H1 (cell line): ENCODE measurements around the gene WFDC1. TPM values are rescaled to one million over a fixed set of nuclear protein-coding genes. Genes with fewer than 3 reads are reported as not detected.

Experiments used
- CTCF ChIA-PET: fragments of 300-600 bp; sonication (Branson Sonifier 250); formaldehyde crosslinking; loops from one replicate; lab custom pipeline; 2021; ENCODE audit not compliant: partially characterized antibody; lab: Charles Lee
- POLR2A ChIA-PET: fragments of 300-600 bp; sonication (Branson Sonifier 250); formaldehyde crosslinking; loops from one replicate; lab custom pipeline; 2021; ENCODE audit warnings: inconsistent platforms; ENCODE audit not compliant: partially characterized antibody; lab: Charles Lee
- DNase-seq, 2 experiments: peaks; one replicate each; pipeline versions ENCODE4 v3.0.0 to v3.0.0-alpha.2; 2010 to 2022; ENCODE audit warnings: low spot score in 2 of 2, low read depth in 1 of 2, mixed read lengths in 1 of 2
- FAIRE-seq: peaks from 2 replicates; lab custom pipeline; 2011; peaks lifted over from hg19 to GRCh38; lab: Jason Lieb, UNC
- H2AFZ ChIP-seq: 2 replicates; pipeline ENCODE4 v1.8.1; 2012; ENCODE audit warnings: low read length, inconsistent platforms
- H2AK5ac ChIP-seq: 2 replicates; pipeline ENCODE4 v1.6.1; 2013; ENCODE audit warnings: low read depth, low read length
- H2BK120ac ChIP-seq: replicated peaks from 2 replicates; pipeline ENCODE3; 2013; ENCODE audit warnings: low read depth, low read length, inconsistent platforms
- H2BK12ac ChIP-seq: 2 replicates; pipeline ENCODE4 v1.6.1; 2013; ENCODE audit warnings: low read depth, low read length
- H2BK15ac ChIP-seq: 2 replicates; pipeline ENCODE4 v1.6.1; 2013; ENCODE audit warnings: low read length
- H2BK20ac ChIP-seq: 2 replicates; pipeline ENCODE4 v1.6.1; 2013; ENCODE audit warnings: low read length
- H2BK5ac ChIP-seq: 2 replicates; pipeline ENCODE4 v1.6.1; 2013; ENCODE audit warnings: low read depth, low read length
- H3K14ac ChIP-seq: 2 replicates; pipeline ENCODE4 v1.6.1; 2013; ENCODE audit warnings: inconsistent platforms; ENCODE audit not compliant: insufficient read length
- H3K18ac ChIP-seq: 2 replicates; pipeline ENCODE4 v1.6.1; 2013; ENCODE audit warnings: low read length; ENCODE audit errors: extremely low read depth
- H3K23ac ChIP-seq: 2 replicates; pipeline ENCODE4 v1.6.1; 2013; ENCODE audit warnings: inconsistent platforms; ENCODE audit not compliant: insufficient read length
- H3K23me2 ChIP-seq: 2 replicates; pipeline ENCODE4 v1.6.1; 2013; ENCODE audit warnings: low read depth, low read length
- H3K27ac ChIP-seq: 2 replicates; pipeline ENCODE4 v1.6.1; 2011; ENCODE audit warnings: low read depth, low read length, inconsistent platforms
- H3K27me3 ChIP-seq, 4 experiments: replicated peaks in 1 of 4; 1 replicate in 1 of 4; 2 replicates in 3 of 4; pipeline versions ENCODE4 v1.6.1 to v1.8.1; 2011 to 2013; ENCODE audit warnings: low read length in 3 of 4, mild to moderate bottlenecking in 3 of 4, inconsistent platforms in 2 of 4, mixed read lengths in 2 of 4, moderate library complexity in 1 of 4; ENCODE audit not compliant: control insufficient read depth in 3 of 4, insufficient read depth in 3 of 4; ENCODE audit errors: extremely low read depth in 1 of 4
- H3K36me3 ChIP-seq, 4 experiments: 2 replicates each; pipeline versions ENCODE4 v1.6.1 to v1.8.1; 2011 to 2013; ENCODE audit warnings: mild to moderate bottlenecking in 4 of 4, low read length in 3 of 4, moderate library complexity in 2 of 4, control low read depth in 1 of 4, inconsistent platforms in 1 of 4; ENCODE audit not compliant: insufficient read depth in 4 of 4, control insufficient read depth in 2 of 4
- H3K4ac ChIP-seq: replicated peaks from 2 replicates; pipeline ENCODE3; 2013; ENCODE audit warnings: low read length, low read depth, mixed read lengths, inconsistent platforms; ENCODE audit not compliant: insufficient read length
- H3K4me1 ChIP-seq, 4 experiments: replicated peaks in 1 of 4; 1 replicate in 1 of 4; 2 replicates in 3 of 4; pipeline versions ENCODE4 v1.6.1 to v1.8.1; 2011 to 2013; ENCODE audit warnings: low read length in 3 of 4, inconsistent platforms in 2 of 4, mixed read lengths in 1 of 4; ENCODE audit not compliant: insufficient read depth in 4 of 4, control insufficient read depth in 3 of 4
- H3K4me2 ChIP-seq, 2 experiments: 2 replicates each; pipeline versions ENCODE4 v1.6.1 to v1.8.1; 2011 to 2013; ENCODE audit warnings: low read depth in 2 of 2, low read length in 2 of 2, control low read depth in 1 of 2, inconsistent platforms in 1 of 2, mild to moderate bottlenecking in 1 of 2; ENCODE audit not compliant: insufficient read depth in 1 of 2
- H3K4me3 ChIP-seq, 4 experiments: fragments of 200-600, 300-600 bp in 1 of 4; sonication (generic), shearing (Covaris generic), sonication (Bioruptor Twin) in 1 of 4; 2 replicates each; pipeline versions ENCODE4 v1.5.1 to v1.8.1; 2011 to 2016; ENCODE audit warnings: low read length in 4 of 4, low read depth in 3 of 4, control low read depth in 2 of 4, inconsistent platforms in 2 of 4, mild to moderate bottlenecking in 2 of 4, mixed read lengths in 1 of 4, moderate library complexity in 1 of 4; ENCODE audit not compliant: insufficient read depth in 2 of 4; ENCODE audit errors: extremely low read depth in 1 of 4
- H3K56ac ChIP-seq: replicated peaks from 2 replicates; pipeline ENCODE3; 2013; ENCODE audit warnings: low read depth, mild to moderate bottlenecking, mixed read lengths, low read length, inconsistent platforms; ENCODE audit not compliant: insufficient read length
- H3K79me1 ChIP-seq: 2 replicates; pipeline ENCODE4 v1.6.1; 2013; ENCODE audit warnings: low read depth, low read length, control low read depth
- H3K79me2 ChIP-seq, 2 experiments: 2 replicates each; pipeline versions ENCODE4 v1.6.1 to v1.8.1; 2012 to 2013; ENCODE audit warnings: low read length in 2 of 2, mild to moderate bottlenecking in 2 of 2, inconsistent platforms in 1 of 2; ENCODE audit not compliant: insufficient read depth in 2 of 2, control insufficient read depth in 1 of 2
- H3K9ac ChIP-seq, 4 experiments: replicated peaks in 1 of 4; 1 replicate in 1 of 4; 2 replicates in 3 of 4; pipeline versions ENCODE4 v1.6.1 to v1.8.1; 2011 to 2013; ENCODE audit warnings: low read depth in 3 of 4, low read length in 3 of 4, control low read depth in 2 of 4, mild to moderate bottlenecking in 2 of 4, moderate library complexity in 2 of 4, inconsistent platforms in 1 of 4; ENCODE audit errors: extremely low read depth in 1 of 4
- H3K9me3 ChIP-seq, 2 experiments: 2 replicates each; pipeline versions ENCODE4 v1.6.1 to v1.8.1; 2012 to 2013; ENCODE audit warnings: mild to moderate bottlenecking in 2 of 2, moderate library complexity in 2 of 2, control low read depth in 1 of 2, inconsistent platforms in 1 of 2, low read depth in 1 of 2, low read length in 1 of 2, mixed read lengths in 1 of 2; ENCODE audit not compliant: insufficient read depth in 2 of 2
- H4K20me1 ChIP-seq, 2 experiments: replicated peaks in 1 of 2; 2 replicates each; pipeline versions ENCODE3 to v1.8.1; 2011 to 2013; ENCODE audit warnings: inconsistent platforms in 2 of 2, low read length in 2 of 2, mild to moderate bottlenecking in 1 of 2; ENCODE audit not compliant: insufficient read depth in 2 of 2, control insufficient read depth in 1 of 2
- H4K5ac ChIP-seq: 2 replicates; pipeline ENCODE4 v1.6.1; 2013; ENCODE audit warnings: low read length, low read depth, mixed read lengths, inconsistent platforms; ENCODE audit not compliant: insufficient read length
- H4K8ac ChIP-seq: 2 replicates; pipeline ENCODE4 v1.8.0; 2013; ENCODE audit warnings: mild to moderate bottlenecking, moderate library complexity, low read length, inconsistent platforms; ENCODE audit not compliant: insufficient read depth; ENCODE audit errors: extremely low read depth
- H4K91ac ChIP-seq: replicated peaks from 2 replicates; pipeline ENCODE3; 2013; ENCODE audit warnings: low read length, mixed read lengths, inconsistent platforms; ENCODE audit not compliant: insufficient read length
- ASH2L ChIP-seq: fragments of 200-600, 300-600 bp; sonication (generic); IDR thresholded peaks from one replicate; pipeline ENCODE4 v1.7.1; 2017; ENCODE audit warnings: low read length
- EGR1 ChIP-seq: IDR thresholded peaks from 2 replicates; pipeline ENCODE4 v1.6.1; 2011; ENCODE audit warnings: low read depth, low read length, borderline replicate concordance
- KDM1A ChIP-seq: fragments of 200-600, 300-600 bp; sonication (generic); IDR thresholded peaks from 2 replicates; pipeline ENCODE4 v1.7.1; 2016; ENCODE audit warnings: mild to moderate bottlenecking, low read length, borderline replicate concordance
- MAX ChIP-seq: IDR thresholded peaks from 2 replicates; pipeline ENCODE4 v1.6.1; 2012; ENCODE audit warnings: inconsistent platforms
- SUZ12 ChIP-seq: fragments of 200-600 bp; sonication (generic); IDR thresholded peaks from 2 replicates; pipeline ENCODE4 v1.6.1; 2012; ENCODE audit warnings: mild to moderate bottlenecking, inconsistent platforms, low read length, moderate library complexity, mixed read lengths
- ZNF274 ChIP-seq: IDR thresholded peaks from 2 replicates; pipeline ENCODE4 v1.7.0; 2012; ENCODE audit warnings: low read length, borderline replicate concordance; ENCODE audit errors: extremely low read depth
- WGBS, 2 experiments: shearing (Covaris generic) in 1 of 2; methylation state at CpG; one replicate each; pipeline versions ENCODE4 v1.1.6 to v1.1.7; 2013 to 2015; ENCODE audit warnings: low lambda C conversion rate in 2 of 2, mixed read lengths in 2 of 2, inconsistent platforms in 1 of 2, low coverage in 1 of 2, missing lambda C conversion rate in 1 of 2; ENCODE audit not compliant: insufficient replicate concordance in 2 of 2, insufficient coverage in 1 of 2, insufficient read length in 1 of 2; ENCODE audit errors: extremely low coverage in 1 of 2, missing lambda C conversion rate in 1 of 2; 5-methylcytosine and 5-hydroxymethylcytosine counted together
- polyA plus RNA-seq, 7 experiments: library from polyadenylated mRNA; depleted of rRNA in 3 of 7; stranded (reverse) in 5 of 7; unstranded in 2 of 7; fragments of >200 nt in 5 of 7; fragments of 200-250 nt in 2 of 7; gene quantifications; 1 replicate in 5 of 7; 2 replicates in 1 of 7; 4 replicates in 1 of 7; pipeline versions ENCODE4 v1.2.1 to v1.2.3, GENCODE V29; 2011 to 2013; ENCODE audit warnings: missing spikeins in 2 of 7, mixed read lengths in 2 of 7
- total RNA-seq: library from RNA; stranded (reverse); fragmentation: NEBNext Ultra II Directional; extraction: Animal tissue kit (Norgen Biotek cat#: 25700); gene quantifications from 2 replicates; pipeline ENCODE4 v1.2.1, GENCODE V29; 2021

Gene WFDC1
- total and polyA plus RNA-seq, 2 of the 8 experiments (the other 6 are each of a cell fraction or from before 2014, with no cell fraction given): 0.70 to 1.1 TPM

- no peak overlapping the region for H3K56ac ChIP-seq
- 0 out of 2 replicates have a peak overlapping the region, but pooled peaks have one; percentile 9 for H2AFZ ChIP-seq
- FAIRE-seq: no peak
- no peaks in the 10 kb centered on the region for H3K4me1 ChIP-seq
- no peak overlapping the region for H3K4me2 ChIP-seq
- no peaks in the 10 kb centered on the region for H3K9me3 ChIP-seq
- no peak overlapping the region for H2BK20ac ChIP-seq
- no peak overlapping the region for H2BK5ac ChIP-seq
- H2BK15ac ChIP-seq: no peak overlapping the region
- no peak overlapping the region for H3K14ac ChIP-seq
- ChIA-PET CTCF (interaction anchor here (1.1 to 4.6 kb wide), 6 partner anchors 11 to 411 kb away, joined by 4 to 26 read pairs (median 5); partner anchors contain the start of gene TAF1C), POLR2A (no interaction called here)
- H3K4me3 ChIP-seq: no peak overlapping the region
- no peak overlapping the region for H4K91ac ChIP-seq
- H4K5ac ChIP-seq: no peak overlapping the region
- DNase-seq: no peak
- no peaks in the 10 kb centered on the region for H4K20me1 ChIP-seq
- 83% methylated on average over 23 of the region's 23 CpGs; no CpG with 5 or more reads in 1 of the 2 experiments for WGBS, 2 experiments
- no peak overlapping the region for H2AK5ac ChIP-seq
- no peak overlapping the region for H3K18ac ChIP-seq
- no peak overlapping the region for H2BK12ac ChIP-seq
- H3K79me1 ChIP-seq: no peaks in the 10 kb centered on the region
- TF ChIP-seq EGR1 (no peak), ZNF274 (no peak), MAX (no peak), ASH2L (no peak), KDM1A (no peak), SUZ12 (no peak)
- no peaks in the 10 kb centered on the region for H3K27me3 ChIP-seq
- H3K79me2 ChIP-seq: no peaks in the 10 kb centered on the region; a peak in 1 of 4 replicates
- no peak overlapping the region for H3K4ac ChIP-seq
- H3K27ac ChIP-seq: no peak overlapping the region
- H3K23me2 ChIP-seq: no peaks in the 10 kb centered on the region; the same call in 1 of the 2 replicates
- no peak overlapping the region for H4K8ac ChIP-seq
- H3K36me3 ChIP-seq: no peaks in the 10 kb centered on the region
- no peak overlapping the region for H3K23ac ChIP-seq
- no peak overlapping the region for H2BK120ac ChIP-seq
- no peak overlapping the region for H3K9ac ChIP-seq
These were observed 33.7 kb upstream of the WFDC1 start for GRCh38 chr16:84260766-84261554.
